Activated CD8-positive, alpha-beta memory T cell treated with anti-CD3 and anti-CD28 coated beads for 24 hours (primary cell): ENCODE data around the gene RIC1.
"Not testable (repeated sequence)": the region's sequence is repeated elsewhere in the genome, so short reads cannot be mapped to it uniquely, and the experiment has no call there.

Experiments
- DNase-seq: peaks from one replicate; pipeline ENCODE4 v3.0.0-alpha.2; 2020

Gene RIC1

DNA sequence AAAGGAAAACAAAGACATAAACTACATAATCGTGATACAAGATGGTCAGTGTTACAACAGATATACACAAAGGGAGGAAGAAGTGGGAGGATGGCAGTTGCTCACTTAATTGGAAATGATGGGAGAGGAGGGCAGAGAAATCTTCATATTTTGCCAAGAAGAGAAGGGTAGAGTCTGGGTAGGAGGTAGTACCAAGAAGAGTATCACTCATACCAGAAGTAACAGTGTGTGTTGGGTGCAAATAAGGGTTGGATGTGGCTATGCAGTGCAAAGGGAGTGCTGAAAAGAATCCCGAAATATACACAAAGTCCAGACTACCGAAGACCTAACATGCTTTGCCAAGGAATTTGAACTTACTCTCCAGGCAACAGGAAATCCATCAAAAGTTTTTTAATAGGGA lies 163.0 kb downstream of the RIC1 start:
- no peak for DNase-seq

DNA sequence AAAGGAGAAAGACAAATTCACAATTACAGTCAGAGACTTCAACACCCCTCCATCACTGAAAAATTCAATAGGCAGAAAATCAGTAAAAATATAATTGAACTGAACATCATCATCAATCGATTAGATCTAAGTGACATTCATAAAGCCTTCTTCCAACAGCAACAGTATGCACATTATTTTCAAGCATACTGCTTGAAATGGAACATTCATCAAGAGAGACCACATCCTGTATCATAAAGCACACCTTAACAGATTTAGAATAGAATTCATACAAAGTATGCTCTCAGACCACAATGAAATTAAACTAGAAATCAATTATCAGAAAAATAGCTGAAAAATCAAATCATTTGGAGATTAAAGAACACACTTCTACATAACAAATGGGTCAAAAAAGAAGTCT lies 164.9 kb downstream of the RIC1 start:
- no peak for DNase-seq

DNA sequence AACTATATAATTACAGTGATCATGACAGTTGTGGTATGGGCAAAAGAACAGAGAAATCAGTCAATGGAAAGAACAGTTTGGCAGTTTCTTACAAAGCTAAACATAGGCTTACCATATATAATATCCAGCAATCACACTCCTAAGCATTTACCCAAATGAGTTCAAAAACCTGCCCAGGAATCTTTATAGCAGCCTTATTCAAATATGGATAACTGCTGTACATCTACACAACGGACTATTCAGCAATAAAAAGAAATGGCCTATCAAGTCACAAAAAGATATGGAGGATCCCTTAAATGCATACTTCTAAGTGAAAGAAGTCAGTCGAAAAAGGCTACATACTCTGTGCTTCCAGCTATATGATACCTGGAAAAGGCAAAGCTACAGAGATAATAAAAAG lies 167.4 kb downstream of the RIC1 start:
- no peak for DNase-seq

DNA sequence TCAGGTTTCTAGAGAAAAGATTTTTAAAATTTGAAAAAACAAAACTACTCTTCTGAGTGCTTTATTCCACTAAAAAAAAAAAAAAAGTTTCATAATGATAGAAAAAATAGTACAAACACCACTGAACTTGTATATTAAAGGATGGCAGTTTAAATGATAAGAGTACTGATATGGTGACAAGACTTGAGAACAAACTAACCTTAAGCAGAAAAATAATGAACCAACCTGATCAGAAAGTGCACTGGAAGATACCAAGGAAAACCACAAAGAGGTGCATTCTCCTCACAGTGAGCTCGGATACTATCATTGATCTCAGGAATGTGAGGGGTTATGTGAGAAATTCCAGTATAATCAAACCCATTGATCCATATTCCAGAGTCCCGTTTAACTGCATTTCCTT lies 169.7 kb downstream of the RIC1 start:
- DNase-seq = no peak

DNA sequence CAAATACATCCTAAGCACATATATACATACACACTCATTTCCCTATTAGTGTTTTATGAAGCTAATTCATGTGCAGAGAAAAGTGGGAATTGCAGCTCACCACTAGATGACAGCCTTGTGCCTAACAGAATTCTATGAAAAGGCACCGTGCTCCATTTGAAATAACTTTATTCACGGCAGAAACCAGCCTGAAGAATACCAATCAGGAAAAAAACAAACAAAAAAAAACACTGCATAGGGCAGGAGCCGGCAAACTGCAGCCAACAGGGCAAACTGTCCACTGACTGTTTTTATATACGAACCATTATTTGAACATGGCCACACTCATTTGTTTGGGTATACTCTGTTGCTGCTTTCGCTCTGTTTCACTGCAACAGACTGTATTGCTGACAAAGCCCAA lies 170.4 kb downstream of the RIC1 start:
- DNase-seq = no peak

DNA sequence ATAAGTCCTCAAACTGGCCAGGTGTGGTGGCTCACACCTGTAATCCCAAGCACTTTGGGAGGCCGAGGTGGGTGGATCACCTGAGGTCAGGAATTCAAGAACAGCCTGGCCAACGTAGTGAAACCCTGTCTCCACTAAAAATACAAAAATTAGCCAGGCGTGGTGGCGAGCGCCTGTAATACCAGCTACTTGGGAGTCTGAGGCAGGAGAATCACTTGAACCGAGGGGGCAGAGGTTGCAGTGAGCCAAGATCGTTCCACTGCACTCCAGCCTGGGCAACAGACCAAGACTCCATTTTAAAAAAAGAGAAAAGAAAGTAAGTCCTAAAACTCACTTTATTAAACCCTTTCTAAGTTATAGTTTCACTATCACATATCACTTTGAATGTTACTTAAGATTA lies 171.5 kb downstream of the RIC1 start:
- not testable (repeated sequence) for DNase-seq

DNA sequence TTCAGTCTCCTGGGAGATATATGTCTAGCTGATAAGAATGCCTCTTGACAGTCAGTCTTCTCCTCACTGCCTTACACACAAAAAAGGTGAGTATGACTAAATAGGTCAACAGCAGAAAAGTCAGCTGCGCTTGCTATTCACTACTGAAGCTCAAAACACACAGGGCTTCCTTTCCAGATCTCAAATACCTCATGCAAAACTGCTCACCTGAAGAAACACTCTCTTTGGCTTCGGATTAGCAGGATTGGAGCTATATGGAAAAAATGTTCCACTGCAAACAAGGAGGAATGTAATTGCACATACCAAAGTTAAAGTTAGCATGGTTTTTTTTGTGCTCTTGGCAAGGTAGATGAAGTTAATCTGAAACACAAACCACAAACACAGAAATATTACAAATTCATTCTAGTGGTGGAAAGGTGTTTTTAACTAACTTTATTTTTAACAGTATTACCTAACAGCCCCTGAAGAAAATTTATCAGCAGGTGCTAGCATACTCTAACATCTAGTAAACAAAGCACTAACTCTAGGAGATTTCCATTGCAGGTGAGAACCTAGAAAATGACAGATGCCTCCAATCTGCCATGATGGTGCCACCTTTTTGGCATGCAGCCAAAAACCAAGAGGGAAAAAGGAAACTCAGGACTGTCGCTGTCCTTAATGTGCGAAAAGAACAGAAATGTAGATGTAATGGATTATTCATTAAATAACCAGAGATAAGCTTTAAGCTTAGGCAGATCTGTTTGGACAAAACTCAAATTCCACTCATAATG lies 172.2 kb downstream of the RIC1 start:
- no peak for DNase-seq

DNA sequence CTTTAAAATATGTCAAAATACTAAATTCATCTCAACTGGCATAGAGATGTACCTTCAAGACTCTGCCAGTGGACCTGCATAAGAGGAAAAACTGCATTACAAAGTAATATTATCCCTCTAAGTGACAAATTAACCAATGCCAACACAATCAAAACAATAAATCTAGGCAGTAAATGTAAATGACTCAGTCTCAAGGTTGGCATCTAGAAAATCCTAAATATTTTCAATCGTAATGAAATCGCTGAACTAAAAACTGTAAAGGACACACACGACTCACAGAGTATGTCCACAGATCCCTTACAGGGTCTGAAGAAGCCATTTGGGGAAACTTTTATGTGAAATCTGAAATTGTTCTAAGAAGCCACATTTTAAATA lies 172.8 kb downstream of the RIC1 start:
- DNase-seq = no peak

DNA sequence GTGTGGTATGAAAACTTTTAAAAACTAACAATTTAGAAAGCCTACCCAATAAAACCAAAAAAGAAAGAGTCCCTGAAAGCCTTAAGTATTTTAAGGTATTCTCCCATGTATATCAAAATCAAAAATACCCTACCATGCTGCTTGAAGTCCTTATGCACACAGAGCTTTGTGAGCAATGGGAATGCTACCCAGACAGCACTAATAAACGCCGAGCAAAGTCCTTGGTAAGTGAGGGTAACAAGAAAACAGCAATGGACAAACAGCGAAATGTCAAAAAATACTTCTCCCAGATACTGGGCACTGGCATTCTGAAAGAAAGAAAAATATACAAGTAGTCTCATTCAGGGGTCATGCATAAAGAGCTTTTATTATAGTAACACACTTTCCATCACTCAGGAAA lies 176.6 kb downstream of the RIC1 start:
- no peak for DNase-seq

DNA sequence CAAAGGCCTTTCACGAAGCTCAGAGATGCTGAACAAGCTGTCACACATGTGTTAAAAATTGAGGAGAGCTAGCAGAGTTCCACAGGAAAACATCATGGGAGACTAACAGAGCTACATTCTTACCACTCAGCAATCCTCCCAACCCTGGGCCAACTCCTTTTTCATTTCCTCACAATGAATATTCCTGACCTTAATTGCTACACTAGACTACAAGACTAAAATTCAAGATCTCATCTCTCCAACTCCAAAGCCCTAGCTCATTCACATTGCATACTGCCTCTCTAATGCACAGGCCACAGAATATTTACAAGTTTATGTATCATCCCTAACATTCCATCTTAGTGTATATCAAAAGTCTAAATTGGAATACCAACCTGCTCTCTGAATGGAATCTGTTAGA lies 182.8 kb downstream of the RIC1 start:
- no peak for DNase-seq

DNA sequence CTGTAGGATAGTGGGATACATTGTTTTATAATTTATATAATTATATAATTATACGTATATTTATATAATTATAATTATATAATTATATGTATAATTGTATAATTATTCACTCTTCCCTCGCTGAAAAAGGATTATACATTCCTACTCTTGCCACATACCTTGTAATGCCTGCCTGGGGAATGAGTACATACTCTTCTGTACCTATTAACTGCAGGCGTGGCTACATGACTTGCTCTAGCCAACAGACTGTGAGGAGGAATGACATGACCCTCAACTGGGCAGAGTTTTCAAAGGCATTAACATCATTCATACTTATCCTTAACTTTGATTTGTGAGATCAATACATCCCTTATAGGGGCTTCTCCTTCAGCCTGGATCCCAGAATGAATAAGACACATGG lies 184.9 kb downstream of the RIC1 start:
- DNase-seq = no peak

DNA sequence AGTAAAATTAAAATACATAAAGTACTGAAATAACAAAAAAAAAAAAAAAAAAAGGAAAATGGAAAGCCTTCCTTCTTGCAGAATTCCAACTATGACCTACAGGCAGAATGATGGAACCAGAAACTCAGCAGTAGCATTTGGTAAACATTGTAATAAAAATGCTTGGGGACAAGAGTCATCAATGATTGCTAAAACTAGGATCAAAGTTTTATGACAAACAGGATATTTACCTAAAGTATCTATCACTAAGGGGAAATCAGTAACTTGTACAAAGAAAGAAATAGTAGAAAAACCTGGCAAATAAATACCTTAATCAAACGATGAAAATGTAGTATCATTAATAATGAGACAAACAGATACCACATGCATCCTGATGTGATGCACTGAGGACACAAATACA lies 186.6 kb downstream of the RIC1 start:
- no peak for DNase-seq

DNA sequence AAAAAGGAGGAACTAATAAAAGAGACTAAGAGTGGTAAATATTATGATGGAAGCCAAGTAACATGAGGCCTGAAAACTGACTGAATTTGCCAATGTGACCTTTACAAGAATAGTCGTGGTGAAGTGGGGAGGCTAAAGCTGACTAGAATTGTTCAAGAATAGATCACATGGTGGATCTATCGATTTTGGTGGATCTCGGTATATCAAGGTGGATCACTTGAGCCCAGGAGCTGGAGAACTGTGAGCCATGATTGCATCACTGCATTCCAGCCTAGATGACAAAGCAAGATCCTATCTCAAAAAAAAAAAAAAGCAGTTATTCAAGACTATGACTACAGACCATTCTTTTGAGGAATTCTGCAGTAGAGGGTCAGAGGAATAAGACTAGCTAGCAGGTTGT lies 189.0 kb downstream of the RIC1 start:
- no peak for DNase-seq

DNA sequence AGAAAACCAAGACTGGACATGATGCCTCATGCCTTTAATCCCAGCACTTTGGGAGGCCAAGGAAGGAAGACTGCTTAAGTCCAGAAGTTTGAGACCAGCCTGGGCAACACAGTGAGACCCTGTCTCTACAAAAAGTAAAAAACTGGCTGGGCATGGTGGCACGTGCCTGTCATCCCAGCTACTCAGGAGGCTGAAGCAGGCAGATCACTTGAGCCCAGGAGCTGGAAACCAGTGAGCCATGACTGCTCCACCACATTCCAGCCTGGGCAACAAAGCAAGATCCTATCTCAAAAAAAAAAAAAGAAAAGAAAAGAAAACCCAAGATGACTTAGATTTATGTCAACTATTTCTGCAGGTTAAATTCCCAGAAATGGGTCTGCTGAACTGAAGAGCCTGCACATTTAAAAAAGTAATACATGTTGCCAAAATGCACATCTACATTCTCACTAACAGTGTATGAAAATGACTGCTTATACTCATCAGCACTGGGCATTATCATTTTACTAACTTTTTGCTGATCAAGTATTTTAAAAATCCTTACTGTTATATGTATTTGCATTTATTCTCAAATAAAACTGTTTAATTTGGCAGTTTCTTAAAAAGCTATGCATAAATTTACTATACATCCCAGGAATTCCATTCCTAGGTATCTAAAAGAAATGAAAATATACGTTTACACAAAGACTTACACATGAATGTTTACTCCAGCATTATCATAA lies 189.7 kb downstream of the RIC1 start:
- DNase-seq = no peak

DNA sequence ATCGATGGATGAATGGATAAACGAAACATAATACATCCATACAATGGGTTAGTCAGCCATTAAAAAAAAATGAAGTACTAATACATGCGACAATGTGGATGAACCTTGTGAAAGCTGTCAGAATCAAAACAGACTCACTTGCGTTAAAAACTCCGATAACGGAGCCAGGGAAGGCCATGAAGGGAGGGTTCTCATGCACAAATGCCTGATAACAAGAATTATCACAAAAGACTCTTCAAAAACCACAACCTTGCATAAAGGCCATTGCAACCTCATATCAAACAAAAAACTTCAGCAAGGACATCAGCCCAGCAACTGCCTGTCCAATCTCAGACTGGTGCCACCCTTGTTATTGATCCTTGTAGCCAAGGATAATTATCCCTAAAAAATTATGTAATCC lies 190.3 kb downstream of the RIC1 start:
- DNase-seq = no peak

DNA sequence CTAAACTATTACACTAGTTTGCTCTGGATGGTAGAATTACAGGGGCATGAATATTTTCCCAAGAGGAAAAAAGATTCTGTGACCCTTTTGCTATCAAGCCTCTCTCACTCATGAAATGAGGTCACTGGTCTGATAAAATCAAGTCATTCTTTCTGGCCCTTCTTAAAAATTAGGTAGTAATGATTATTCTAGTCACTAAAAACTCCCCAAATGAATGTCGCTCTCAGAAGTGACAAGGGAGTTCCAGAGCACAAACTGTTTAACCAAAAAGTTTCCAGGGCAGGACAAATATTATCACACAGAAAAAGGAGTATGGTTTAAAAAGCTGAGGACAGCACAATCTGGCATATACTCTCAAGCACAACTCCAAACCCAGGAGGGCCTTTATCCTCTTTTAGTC lies 191.5 kb downstream of the RIC1 start:
- no peak for DNase-seq

DNA sequence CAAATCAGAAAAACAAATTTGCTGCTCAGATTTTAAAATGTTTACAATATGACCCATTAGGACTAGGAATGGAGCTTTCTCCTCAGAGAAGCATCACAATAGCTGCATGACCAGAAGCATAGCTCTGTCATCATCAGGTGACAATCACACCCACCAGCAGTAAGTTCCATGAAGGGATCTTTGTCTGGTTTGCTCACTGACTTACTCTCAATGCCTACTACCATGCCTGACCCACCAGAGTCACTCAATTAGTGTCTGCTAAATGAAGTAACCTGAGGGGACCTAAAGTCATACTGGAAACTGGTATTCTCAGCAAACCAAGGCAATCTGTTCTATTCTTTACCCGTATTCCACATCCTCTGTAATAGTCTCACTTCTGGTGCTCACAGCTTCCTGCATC lies 196.3 kb downstream of the RIC1 start:
- no peak for DNase-seq
